HG03558 (cell line): ENCODE results near the gene GARNL3.

Experiments
- ATAC-seq: cut with Tn5 transposase; IDR thresholded peaks from one replicate; pipeline ENCODE4 v1.9.1; 2021; ENCODE audit warnings: moderate number of reproducible peaks; ENCODE audit not compliant: unreplicated experiment; ENCODE audit errors: extremely low read depth

Gene GARNL3

GRCh38 chr9:127396808-127397645, 132.5 kb downstream of the GARNL3 start, which contains the start of gene SLC2A8:
Gene SLC2A8 (plus strand): TSS chr9:127397169. CDS start chr9:127397231, 62 bp downstream.
- ATAC-seq = peak; percentile 90

GRCh38 chr9:127397646-127398274, 133.2 kb downstream of the GARNL3 start:
- no peak for ATAC-seq

GRCh38 chr9:127398275-127398647, 133.7 kb downstream of the GARNL3 start:
- no peak for ATAC-seq

- ATAC-seq = no peak
These were observed 134.3 kb downstream of the GARNL3 start for GRCh38 chr9:127398715-127399400.

GRCh38 chr9:127399736-127400269, 135.2 kb downstream of the GARNL3 start:
- no peak for ATAC-seq

- ATAC-seq = no peak
These were observed 138.0 kb downstream of the GARNL3 start for GRCh38 chr9:127402401-127403090.

- ATAC-seq = no peak
These were observed 139.1 kb downstream of the GARNL3 start for GRCh38 chr9:127403507-127404192.

GRCh38 chr9:127404631-127405030, 140.1 kb downstream of the GARNL3 start:
- ATAC-seq = no peak

GRCh38 chr9:127405344-127406125, 141.0 kb downstream of the GARNL3 start:
- ATAC-seq = no peak

GRCh38 chr9:127406799-127407491, 142.4 kb downstream of the GARNL3 start:
- no peak for ATAC-seq

GRCh38 chr9:127407492-127407843, 142.9 kb downstream of the GARNL3 start:
- ATAC-seq = no peak

- ATAC-seq = no peak
These were observed 146.5 kb downstream of the GARNL3 start for GRCh38 chr9:127411122-127411521.

- ATAC-seq = no peak
These were observed 150.6 kb downstream of the GARNL3 start for GRCh38 chr9:127415141-127415540.

- no peak for ATAC-seq
These were observed 151.1 kb downstream of the GARNL3 start for GRCh38 chr9:127415657-127416056.

GRCh38 chr9:127417131-127418036, 152.8 kb downstream of the GARNL3 start:
- ATAC-seq = no peak

- no peak for ATAC-seq
These were observed 153.5 kb downstream of the GARNL3 start for GRCh38 chr9:127418037-127418471.

GRCh38 chr9:127419348-127419747, 154.8 kb downstream of the GARNL3 start:
- no peak for ATAC-seq
